Urinary bladder (tissue), 4 donors: ENCODE measurements around the gene ICAM2. TPM values are rescaled to one million over a fixed set of nuclear protein-coding genes. Genes with fewer than 3 reads are reported as not detected.
"Not testable (repeated sequence)": the region's sequence is repeated elsewhere in the genome, so short reads cannot be mapped to it uniquely, and the experiment has no call there.

Experiments used
- DNase-seq: peaks from one replicate; pipeline ENCODE4 v3.0.0-alpha.2; 2015; ENCODE audit errors: extremely low spot score
- H3K27ac ChIP-seq: one replicate; pipeline ENCODE4 v1.5.1; 2013; ENCODE audit warnings: low read depth, mild to moderate bottlenecking, moderate library complexity
- H3K36me3 ChIP-seq: one replicate; pipeline ENCODE4 v1.6.1; 2013; ENCODE audit warnings: mild to moderate bottlenecking, moderate library complexity; ENCODE audit not compliant: insufficient read depth
- H3K4me1 ChIP-seq: one replicate; pipeline ENCODE4 v1.6.1; 2013; ENCODE audit warnings: mild to moderate bottlenecking, moderate library complexity; ENCODE audit not compliant: insufficient read depth
- H3K4me3 ChIP-seq: one replicate; pipeline ENCODE4 v1.5.1; 2013; ENCODE audit warnings: low read depth, low read length
- WGBS: extraction: QIAGEN DNeasy Blood & Tissue Kit; methylation state at CpG from one replicate; pipeline ENCODE4 v1.1.7; 2013; 5-methylcytosine and 5-hydroxymethylcytosine counted together
- polyA plus RNA-seq: library from polyadenylated mRNA; stranded (reverse); fragments of 200-250 nt; gene quantifications from one replicate; pipeline ENCODE4 v1.2.3, GENCODE V29; 2013
- total RNA-seq: library from RNA; depleted of rRNA; stranded (reverse); fragments of >200 nt; gene quantifications from one replicate; pipeline ENCODE4 v1.2.3, GENCODE V29; 2014
- donor health status: healthy with polysubstance abuse.
- donor health status: healthy.

The ICAM2 gene
- total and polyA plus RNA-seq, 2 donors, result 29.0 to 38.3 TPM

DNA sequence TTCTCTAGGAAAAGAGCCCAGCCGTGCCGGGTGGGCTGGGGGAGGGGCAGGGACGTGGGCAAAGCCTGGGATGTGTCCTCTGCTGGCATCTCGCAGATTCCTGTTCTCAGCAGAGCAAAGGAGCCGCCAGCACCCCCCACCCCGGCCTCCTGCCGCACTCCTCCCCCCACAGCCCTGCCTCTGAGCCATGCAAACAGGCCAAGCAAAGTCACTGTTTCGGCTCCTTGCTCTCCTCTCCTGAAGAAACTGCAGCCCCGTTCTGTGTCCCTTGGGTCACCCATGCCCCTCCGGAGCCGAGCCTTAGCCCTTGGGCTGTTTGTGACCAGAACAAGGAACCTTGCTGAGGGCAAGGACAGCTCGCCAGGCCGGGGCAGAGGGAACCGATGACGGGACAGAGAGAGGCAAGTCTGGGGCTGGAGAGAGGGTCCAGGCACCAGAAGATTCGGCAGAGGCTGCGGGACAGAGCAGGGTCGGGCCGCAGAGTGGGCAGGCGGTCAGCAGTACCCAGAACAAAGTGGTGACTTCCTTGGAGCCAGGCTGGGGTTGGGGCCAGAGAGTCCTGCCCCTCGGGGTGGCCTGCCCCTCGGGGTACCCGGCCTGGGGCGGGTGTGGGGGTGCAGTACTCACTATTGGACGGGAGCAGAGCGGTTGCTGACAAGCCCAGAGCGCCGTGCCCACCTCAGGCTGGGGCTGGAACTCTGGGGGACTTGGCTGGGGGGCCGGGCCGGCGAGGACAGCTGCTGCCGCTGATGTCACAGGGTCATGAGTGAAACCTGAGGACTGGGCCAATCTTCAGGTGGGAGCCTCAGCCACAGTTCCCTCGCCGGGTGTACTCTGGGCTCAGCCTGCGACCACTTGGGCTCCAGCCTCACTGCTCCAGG is 31.5 kb downstream of the ICAM2 start:
- H3K36me3 ChIP-seq, result no peaks in the 10 kb centered on the region
- H3K4me3 ChIP-seq, result no peak overlapping the region
- no peaks in the 10 kb centered on the region for H3K4me1 ChIP-seq
- H3K27ac ChIP-seq, result no peak overlapping the region
- no peak for DNase-seq
- WGBS, result 52% methylated on average over 35 of the region's 35 CpGs

DNA sequence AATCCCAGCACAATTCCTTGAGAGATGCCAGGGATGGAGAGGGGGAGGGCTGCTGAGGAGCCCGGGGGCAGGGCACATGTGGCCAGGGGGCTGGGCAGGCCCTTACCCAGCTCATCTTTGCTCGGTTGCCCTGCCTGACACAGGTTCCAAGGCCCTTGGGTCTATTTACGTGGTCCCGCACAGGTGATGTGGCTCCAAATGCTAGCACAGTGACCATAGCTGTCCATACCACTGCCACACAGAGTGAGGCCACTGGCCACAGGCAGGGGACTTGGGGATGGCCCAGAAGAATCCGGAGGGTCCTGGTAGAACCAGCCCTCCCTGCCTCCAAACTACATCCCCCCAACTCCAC is 32.3 kb downstream of the ICAM2 start:
- WGBS, result 95% methylated on average over 5 of the region's 5 CpGs
- no peak for DNase-seq
- Histone ChIP-seq H3K36me3 (no peaks in the 10 kb centered on the region), H3K4me3 (no peak overlapping the region), H3K4me1 (no peaks in the 10 kb centered on the region), H3K27ac (no peak overlapping the region)

DNA sequence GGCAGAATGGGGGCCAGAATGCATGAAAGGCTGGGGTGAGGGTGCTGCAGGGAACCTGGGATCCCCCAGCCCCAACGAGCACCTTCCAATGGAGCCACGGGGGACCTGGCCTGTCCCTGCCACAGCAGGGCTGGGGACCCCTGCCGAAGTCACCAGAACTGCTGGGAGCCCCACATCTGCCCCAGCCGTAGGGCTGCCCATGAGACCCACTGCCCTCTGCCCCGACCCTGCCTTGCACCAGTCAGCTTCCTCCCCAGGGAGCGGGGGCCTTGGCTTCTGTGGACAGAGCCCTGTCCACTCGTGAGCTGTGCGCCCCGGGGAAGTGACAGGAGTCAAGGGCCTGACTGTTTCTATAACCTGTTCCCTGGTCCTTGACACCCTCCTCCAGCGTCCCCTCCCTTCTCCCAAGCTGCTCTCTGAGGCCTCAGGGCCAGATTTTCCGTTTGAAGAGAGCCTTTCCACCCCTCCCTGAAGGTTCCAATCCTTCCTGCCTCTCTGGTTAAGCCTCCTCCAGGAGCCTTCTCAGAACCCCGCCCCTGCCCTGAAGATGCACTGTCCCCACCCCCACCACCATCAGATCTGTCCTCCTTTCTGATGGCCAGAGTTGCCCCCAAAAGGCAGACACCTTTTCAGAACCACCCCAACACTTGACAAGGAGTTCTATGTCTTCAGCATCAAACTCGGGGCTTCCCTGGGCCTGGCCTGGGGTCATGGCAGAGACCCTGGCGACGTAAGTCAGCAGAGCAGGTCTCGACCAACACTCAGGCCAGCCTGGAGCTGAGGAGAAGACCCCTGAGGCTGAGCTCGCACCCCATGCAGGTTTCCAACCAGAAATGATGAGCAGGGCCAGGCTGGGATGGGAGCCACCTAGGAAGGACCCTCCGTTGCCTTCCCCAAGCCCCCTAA is 33.0 kb downstream of the ICAM2 start:
- H3K27ac ChIP-seq, result no peak overlapping the region
- no peaks in the 10 kb centered on the region for H3K4me1 ChIP-seq
- 85% methylated on average over 18 of the region's 18 CpGs for WGBS
- H3K4me3 ChIP-seq, result no peak overlapping the region
- H3K36me3 ChIP-seq, result no peaks in the 10 kb centered on the region
- DNase-seq, result no peak

GRCh38 chr17:63986821-63987220 is 33.6 kb downstream of the ICAM2 start:
- WGBS, result 73% methylated on average over 3 of the region's 3 CpGs

DNA sequence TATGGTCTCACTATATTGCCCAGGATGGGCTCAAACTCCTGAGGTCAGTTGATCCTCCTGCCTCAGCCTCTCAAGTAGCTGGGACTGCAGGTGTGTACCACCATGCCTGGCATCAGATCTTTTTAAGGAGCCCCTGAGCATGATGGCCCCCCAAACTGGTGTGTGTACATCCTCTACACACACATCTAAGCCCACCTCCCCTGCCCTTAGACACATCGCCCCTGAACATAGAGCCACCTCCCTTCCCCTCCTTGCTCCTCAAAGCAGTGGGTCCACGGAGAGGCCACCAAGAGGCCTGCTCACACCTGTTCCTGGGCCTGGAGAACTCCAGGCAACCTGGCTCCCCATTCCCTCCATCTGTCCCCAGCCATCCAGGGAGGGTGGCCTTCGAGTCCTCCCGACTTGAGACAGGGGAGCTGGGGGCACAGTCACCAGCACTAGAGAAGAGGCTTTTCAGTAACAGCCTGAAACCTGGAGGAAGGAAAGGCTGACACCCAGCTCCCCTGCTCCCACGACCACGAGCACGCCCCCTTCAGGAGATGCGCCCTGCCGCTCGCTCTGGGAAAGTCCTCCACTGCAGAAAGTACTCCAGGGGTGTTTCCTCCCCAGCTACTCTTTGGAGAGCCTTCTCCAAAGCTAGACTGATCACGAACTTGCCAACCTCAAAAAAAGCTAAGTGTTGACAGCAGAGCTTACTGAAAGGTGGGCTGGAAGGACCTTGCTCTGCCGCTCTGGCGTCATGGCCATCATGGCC is 34.9 kb downstream of the ICAM2 start:
- H3K4me3 ChIP-seq, result no peak overlapping the region
- no peak for DNase-seq
- WGBS, result 88% methylated on average over 13 of the region's 13 CpGs
- no peaks in the 10 kb centered on the region for H3K4me1 ChIP-seq
- H3K36me3 ChIP-seq, result no peaks in the 10 kb centered on the region
- no peak overlapping the region for H3K27ac ChIP-seq

More at GRCh38 chr17:63986821-63987220, 33.6 kb downstream of the ICAM2 start:
- Histone ChIP-seq H3K4me3 (no peak overlapping the region), H3K36me3 (no peaks in the 10 kb centered on the region), H3K27ac (no peak overlapping the region), H3K4me1 (no peaks in the 10 kb centered on the region)
- no peak for DNase-seq

DNA sequence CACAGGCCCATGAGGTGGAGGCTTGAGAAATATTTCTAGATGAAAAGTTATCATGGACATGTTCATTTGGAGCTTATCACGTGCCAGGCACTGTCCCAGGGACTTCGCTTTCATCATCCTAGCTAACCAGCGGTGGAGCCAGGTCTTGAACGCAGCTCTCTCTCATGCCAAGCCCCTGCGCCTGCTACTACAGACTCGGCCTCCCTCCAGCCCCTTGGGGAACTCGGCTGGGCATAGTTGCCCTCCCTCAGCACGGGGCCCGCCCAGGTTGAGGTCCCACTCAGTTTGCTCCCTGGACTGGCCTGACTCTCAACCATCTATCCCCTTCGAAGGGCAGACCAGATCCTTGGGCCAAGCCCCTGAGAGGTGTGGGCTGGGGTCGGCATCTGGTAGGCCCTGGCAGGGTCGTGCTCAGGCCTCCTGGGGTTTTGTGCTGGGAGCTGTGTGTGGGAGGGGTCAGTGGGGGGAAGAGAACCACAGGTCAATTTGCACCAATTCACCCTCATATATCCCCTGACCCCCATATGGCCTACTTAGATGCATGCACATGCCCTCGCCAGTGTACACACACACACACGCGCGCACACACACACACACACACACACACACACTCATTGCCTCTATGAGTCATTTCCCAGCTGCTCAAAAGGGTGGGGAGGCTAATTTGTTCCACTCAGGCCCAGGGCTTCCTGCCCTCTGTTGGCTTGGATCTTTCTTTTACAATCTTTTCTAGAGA is 35.6 kb downstream of the ICAM2 start:
- Histone ChIP-seq H3K4me1 (no peaks in the 10 kb centered on the region), H3K36me3 (no peaks in the 10 kb centered on the region), H3K4me3 (no peak overlapping the region), H3K27ac (no peak overlapping the region)
- 70% methylated on average over 16 of the region's 16 CpGs for WGBS
- DNase-seq, result no peak

GRCh38 chr17:63984236-63984635 is 36.2 kb downstream of the ICAM2 start:
- 64% methylated on average over 5 of the region's 5 CpGs for WGBS
- Histone ChIP-seq H3K4me3 (no peak overlapping the region), H3K36me3 (no peaks in the 10 kb centered on the region), H3K27ac (peak overlapping the region; percentile 4), H3K4me1 (no peaks in the 10 kb centered on the region)
- no peak for DNase-seq

GRCh38 chr17:63983320-63983719 is 37.1 kb downstream of the ICAM2 start:
- DNase-seq, result no peak
- Histone ChIP-seq H3K4me3 (no peak overlapping the region), H3K36me3 (no peaks in the 10 kb centered on the region), H3K4me1 (no peaks in the 10 kb centered on the region), H3K27ac (no peak overlapping the region)
- 44% methylated on average over 7 of the region's 7 CpGs for WGBS

DNA sequence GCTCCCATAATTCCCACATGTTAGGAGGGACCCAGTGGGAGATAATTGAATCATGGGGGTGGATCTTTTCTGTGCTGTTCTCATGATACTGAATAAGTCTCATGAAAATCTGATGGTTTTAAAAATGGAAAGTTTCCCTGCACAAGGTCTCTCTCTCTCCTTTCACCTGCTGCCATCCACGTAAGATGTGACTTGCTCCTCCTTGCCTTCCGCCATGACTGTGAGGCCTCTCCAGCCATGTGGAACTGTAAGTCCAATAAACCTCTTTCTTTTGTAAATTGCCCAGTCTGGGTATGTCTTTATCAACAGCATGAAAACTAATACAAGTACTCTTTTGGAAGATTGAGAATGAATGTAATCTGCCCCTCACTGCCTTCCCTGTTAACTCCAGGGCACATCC is 37.8 kb downstream of the ICAM2 start:
- H3K27ac ChIP-seq, H3K4me1 ChIP-seq, H3K4me3 ChIP-seq, DNase-seq, H3K36me3 ChIP-seq: not testable (repeated sequence)
- 95% methylated on average over 2 of the region's 2 CpGs for WGBS

DNA sequence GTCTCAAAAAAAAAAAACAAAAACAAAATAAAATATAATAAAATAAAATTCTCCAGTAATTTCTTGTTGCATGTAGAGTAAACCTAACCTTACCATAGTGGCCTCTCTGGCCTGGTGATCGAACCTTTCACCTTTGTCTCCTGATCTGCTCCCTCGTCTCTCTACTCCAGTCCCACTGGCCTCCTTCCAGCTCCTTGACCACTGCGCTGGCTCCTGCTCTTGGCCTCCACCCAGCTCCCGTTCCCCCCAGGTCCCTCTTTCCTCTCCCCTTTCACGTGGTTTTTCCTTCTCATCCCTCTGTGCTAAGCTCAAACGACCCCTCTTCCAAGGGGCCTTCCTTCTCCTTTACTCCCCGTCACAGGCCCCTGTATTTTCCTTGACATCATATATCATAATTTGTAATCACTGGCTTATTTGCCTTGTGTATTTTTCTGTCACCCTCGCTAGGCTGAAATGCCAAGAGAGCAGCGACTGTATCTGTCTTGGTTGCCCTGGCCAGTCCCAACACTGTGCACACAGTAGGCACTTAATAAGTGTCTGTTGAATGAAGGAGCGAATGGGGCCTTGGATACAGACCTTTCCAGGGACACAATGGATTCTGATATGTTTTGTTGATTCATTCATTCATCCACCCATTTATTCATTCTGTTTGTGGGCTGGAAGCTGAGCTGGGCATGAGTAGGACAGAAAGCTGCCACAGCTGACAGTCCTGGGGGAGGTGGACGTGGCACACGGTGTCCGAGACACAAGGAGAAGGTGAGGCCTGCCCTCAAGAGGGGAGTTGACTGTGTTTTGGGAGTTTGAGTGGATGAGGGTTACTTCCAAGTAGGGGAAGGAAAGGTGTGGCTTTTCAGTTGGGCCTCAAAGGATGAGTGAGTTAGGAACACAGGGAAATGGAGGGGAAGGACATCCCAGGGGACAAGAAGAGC is 41.9 kb downstream of the ICAM2 start:
- WGBS, result 78% methylated on average over 13 of the region's 13 CpGs
- Histone ChIP-seq H3K4me3 (no peak overlapping the region), H3K4me1 (no peaks in the 10 kb centered on the region), H3K36me3 (no peaks in the 10 kb centered on the region), H3K27ac (no peak overlapping the region)
- DNase-seq, result no peak

- no peaks in the 10 kb centered on the region for H3K4me1 ChIP-seq
- WGBS, result 70% methylated on average over 3 of the region's 3 CpGs
- no peak overlapping the region for H3K27ac ChIP-seq
- H3K36me3 ChIP-seq, result no peaks in the 10 kb centered on the region
- H3K4me3 ChIP-seq, result no peak overlapping the region
- no peak for DNase-seq
These were observed 43.7 kb downstream of the ICAM2 start for GRCh38 chr17:63976702-63977101.

DNA sequence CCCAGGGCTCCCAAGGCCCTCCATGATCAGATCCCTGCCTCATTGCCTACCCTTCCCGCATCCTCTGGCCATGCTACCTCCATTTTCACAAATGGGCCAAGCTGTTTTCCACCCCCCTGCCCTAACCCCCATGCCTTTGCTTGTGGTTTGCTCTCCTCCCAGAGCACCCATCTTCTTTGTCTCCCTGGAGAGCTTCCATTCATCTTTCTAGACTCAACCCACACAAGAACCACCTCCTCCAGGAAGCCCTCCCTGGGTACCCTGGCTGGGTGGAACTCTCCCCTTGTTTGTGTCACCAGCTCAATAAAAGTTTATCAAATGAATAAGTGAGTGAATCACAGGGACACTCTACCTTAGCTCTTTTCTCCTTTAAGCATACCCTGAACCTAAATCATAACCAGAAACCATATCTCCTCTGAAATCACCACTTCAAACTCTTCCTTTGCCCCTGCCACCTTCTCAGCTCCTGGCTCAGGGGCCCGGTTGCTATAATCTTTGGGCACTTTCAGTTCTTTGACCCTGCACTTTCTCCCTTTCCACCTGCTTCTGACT is 44.8 kb downstream of the ICAM2 start:
- Histone ChIP-seq H3K27ac (no peak overlapping the region), H3K36me3 (no peaks in the 10 kb centered on the region), H3K4me1 (no peaks in the 10 kb centered on the region), H3K4me3 (no peak overlapping the region)
- no peak for DNase-seq
- WGBS, result 84% methylated on average over 2 of the region's 2 CpGs
